ENCODE data around the gene MYOCD. TPM values are rescaled to one million over a fixed set of nuclear protein-coding genes. Genes with fewer than 3 reads are reported as not detected.

MYOCD gene
- total RNA-seq, 2 experiments from 2014 or later, result not detected

- CTCF ChIA-PET, result no interaction called here
- no peaks in the 10 kb centered on the region for H3K27me3 Mint-ChIP-seq (ENCODE audit: low read depth)
These were observed 17.2 kb upstream of the MYOCD start for GRCh38 chr17:12648498-12648897.

GRCh38 chr17:12655936-12656335 lies 9.8 kb upstream of the MYOCD start:
- Mint-ChIP-seq H3K36me3 (ENCODE audit: low read depth) (no peaks in the 10 kb centered on the region), H3K9me3 (ENCODE audit: insufficient read depth) (no peaks in the 10 kb centered on the region), H3K4me3 (no peak overlapping the region), H3K27ac (no peak overlapping the region), H3K27me3 (ENCODE audit: low read depth) (no peaks in the 10 kb centered on the region), H3K4me1 (ENCODE audit: low read depth) (no peaks in the 10 kb centered on the region)
- CTCF ChIA-PET, result no interaction called here
- no peak for ATAC-seq
- DNase-seq, result no peak
- POLR2A ChIA-PET, result no interaction called here

More at GRCh38 chr17:12648498-12648897, 17.2 kb upstream of the MYOCD start:
- Mint-ChIP-seq H3K9me3 (ENCODE audit: insufficient read depth) (no peaks in the 10 kb centered on the region), H3K36me3 (ENCODE audit: low read depth) (no peaks in the 10 kb centered on the region), H3K4me3 (no peak overlapping the region), H3K27ac (no peak overlapping the region), H3K4me1 (ENCODE audit: low read depth) (no peaks in the 10 kb centered on the region)
- ATAC-seq (no peak), DNase-seq (no peak)
- POLR2A ChIA-PET, result no interaction called here

- no peaks in the 10 kb centered on the region for H3K9me3 Mint-ChIP-seq (ENCODE audit: insufficient read depth)
- no peak overlapping the region for H3K4me3 Mint-ChIP-seq
- H3K4me1 Mint-ChIP-seq (ENCODE audit: low read depth), result no peaks in the 10 kb centered on the region
- ATAC-seq (no peak), DNase-seq (no peak)
- ChIA-PET CTCF (no interaction called here), POLR2A (no interaction called here)
- H3K36me3 Mint-ChIP-seq (ENCODE audit: low read depth), result no peaks in the 10 kb centered on the region
- H3K27me3 Mint-ChIP-seq (ENCODE audit: low read depth), result no peaks in the 10 kb centered on the region
- no peak overlapping the region for H3K27ac Mint-ChIP-seq
These were observed 9.3 kb upstream of the MYOCD start for GRCh38 chr17:12656354-12656753.

GRCh38 chr17:12659500-12659899 lies 6.2 kb upstream of the MYOCD start:
- POLR2A ChIA-PET, result no interaction called here
- DNase-seq, result no peak
- H3K27ac Mint-ChIP-seq, result no peak overlapping the region
- no peaks in the 10 kb centered on the region for H3K36me3 Mint-ChIP-seq (ENCODE audit: low read depth)
- H3K4me1 Mint-ChIP-seq (ENCODE audit: low read depth), result no peaks in the 10 kb centered on the region
- CTCF ChIA-PET, result no interaction called here
- H3K4me3 Mint-ChIP-seq, result no peak overlapping the region
- H3K27me3 Mint-ChIP-seq (ENCODE audit: low read depth), result peaks cover 6% of the 10 kb centered on the region
- ATAC-seq, result no peak
- H3K9me3 Mint-ChIP-seq (ENCODE audit: insufficient read depth), result no peaks in the 10 kb centered on the region

GRCh38 chr17:12664252-12664651 lies 1.4 kb upstream of the MYOCD start:
- DNase-seq (no peak), ATAC-seq (no peak)
- CTCF ChIA-PET, result no interaction called here
- H3K4me3 Mint-ChIP-seq, result no peak overlapping the region
- H3K36me3 Mint-ChIP-seq (ENCODE audit: low read depth), result peaks cover 2% of the 10 kb centered on the region
- H3K27me3 Mint-ChIP-seq (ENCODE audit: low read depth), result peaks cover 26% of the 10 kb centered on the region
- no peaks in the 10 kb centered on the region for H3K4me1 Mint-ChIP-seq (ENCODE audit: low read depth)
- no peaks in the 10 kb centered on the region for H3K9me3 Mint-ChIP-seq (ENCODE audit: insufficient read depth)
- POLR2A ChIA-PET, result no interaction called here
- no peak overlapping the region for H3K27ac Mint-ChIP-seq

GRCh38 chr17:12664894-12665262 lies 812 bp upstream of the MYOCD start:
- ChIA-PET POLR2A (no interaction called here), CTCF (no interaction called here)
- Mint-ChIP-seq H3K36me3 (ENCODE audit: low read depth) (peaks cover 2% of the 10 kb centered on the region), H3K4me3 (no peak overlapping the region), H3K27ac (no peak overlapping the region), H3K27me3 (ENCODE audit: low read depth) (peaks cover 26% of the 10 kb centered on the region), H3K9me3 (ENCODE audit: insufficient read depth) (no peaks in the 10 kb centered on the region), H3K4me1 (ENCODE audit: low read depth) (no peaks in the 10 kb centered on the region)
- DNase-seq, result no peak
- no peak for ATAC-seq

GRCh38 chr17:12666718-12667117 lies 1.0 kb downstream of the MYOCD start:
- no peak overlapping the region for H3K4me3 Mint-ChIP-seq
- ATAC-seq (no peak), DNase-seq (no peak)
- H3K9me3 Mint-ChIP-seq (ENCODE audit: insufficient read depth), result no peaks in the 10 kb centered on the region
- no peaks in the 10 kb centered on the region for H3K4me1 Mint-ChIP-seq (ENCODE audit: low read depth)
- no peak overlapping the region for H3K27ac Mint-ChIP-seq
- ChIA-PET POLR2A (interaction anchor here (0.6 kb wide), 1 partner anchor 308 kb away, joined by 4 read pairs; no protein-coding TSS in a partner anchor), CTCF (no interaction called here)
- H3K36me3 Mint-ChIP-seq (ENCODE audit: low read depth), result peaks cover 2% of the 10 kb centered on the region
- peaks cover 26% of the 10 kb centered on the region for H3K27me3 Mint-ChIP-seq (ENCODE audit: low read depth)

GRCh38 chr17:12667299-12667958 lies 1.7 kb downstream of the MYOCD start:
- POLR2A ChIA-PET, result no interaction called here
- H3K9me3 Mint-ChIP-seq (ENCODE audit: insufficient read depth), result no peaks in the 10 kb centered on the region

GRCh38 chr17:12671906-12672305 lies 6.2 kb downstream of the MYOCD start:
- H3K36me3 Mint-ChIP-seq (ENCODE audit: low read depth), result no peaks in the 10 kb centered on the region
- ATAC-seq, result no peak
- ChIA-PET POLR2A (no interaction called here), CTCF (no interaction called here)
- no peak for DNase-seq
- H3K27me3 Mint-ChIP-seq (ENCODE audit: low read depth), result peaks cover 4% of the 10 kb centered on the region
- no peak overlapping the region for H3K27ac Mint-ChIP-seq
- no peak overlapping the region for H3K4me3 Mint-ChIP-seq
- H3K4me1 Mint-ChIP-seq (ENCODE audit: low read depth), result no peaks in the 10 kb centered on the region
- H3K9me3 Mint-ChIP-seq (ENCODE audit: insufficient read depth), result no peaks in the 10 kb centered on the region

More at GRCh38 chr17:12667299-12667958, 1.7 kb downstream of the MYOCD start:
- Mint-ChIP-seq H3K4me1 (ENCODE audit: low read depth) (no peaks in the 10 kb centered on the region), H3K27me3 (ENCODE audit: low read depth) (peaks cover 26% of the 10 kb centered on the region), H3K36me3 (ENCODE audit: low read depth) (peaks cover 2% of the 10 kb centered on the region), H3K27ac (no peak overlapping the region), H3K4me3 (no peak overlapping the region)
- DNase-seq (no peak), ATAC-seq (no peak)
- CTCF ChIA-PET, result no interaction called here

- H3K27me3 Mint-ChIP-seq (ENCODE audit: low read depth), result no peaks in the 10 kb centered on the region
- DNase-seq (no peak), ATAC-seq (no peak)
- H3K4me3 Mint-ChIP-seq, result no peak overlapping the region
- POLR2A ChIA-PET, result no interaction called here
- H3K9me3 Mint-ChIP-seq (ENCODE audit: insufficient read depth), result no peaks in the 10 kb centered on the region
- CTCF ChIA-PET, result no interaction called here
- H3K36me3 Mint-ChIP-seq (ENCODE audit: low read depth), result no peaks in the 10 kb centered on the region
- no peaks in the 10 kb centered on the region for H3K4me1 Mint-ChIP-seq (ENCODE audit: low read depth)
- no peak overlapping the region for H3K27ac Mint-ChIP-seq
These were observed 7.3 kb downstream of the MYOCD start for GRCh38 chr17:12672947-12673346.

- ATAC-seq (no peak), DNase-seq (no peak)
- no peaks in the 10 kb centered on the region for H3K9me3 Mint-ChIP-seq (ENCODE audit: insufficient read depth)
- H3K4me1 Mint-ChIP-seq (ENCODE audit: low read depth), result no peaks in the 10 kb centered on the region
- no peak overlapping the region for H3K4me3 Mint-ChIP-seq
- H3K27me3 Mint-ChIP-seq (ENCODE audit: low read depth), result no peaks in the 10 kb centered on the region
- POLR2A ChIA-PET, result no interaction called here
- CTCF ChIA-PET, result no interaction called here
- no peaks in the 10 kb centered on the region for H3K36me3 Mint-ChIP-seq (ENCODE audit: low read depth)
- no peak overlapping the region for H3K27ac Mint-ChIP-seq
These were observed 8.1 kb downstream of the MYOCD start for GRCh38 chr17:12673788-12674187.

- Mint-ChIP-seq H3K36me3 (ENCODE audit: low read depth) (no peaks in the 10 kb centered on the region), H3K4me3 (no peak overlapping the region), H3K4me1 (ENCODE audit: low read depth) (no peaks in the 10 kb centered on the region), H3K9me3 (ENCODE audit: insufficient read depth) (no peaks in the 10 kb centered on the region), H3K27me3 (ENCODE audit: low read depth) (no peaks in the 10 kb centered on the region), H3K27ac (no peak overlapping the region)
- ChIA-PET POLR2A (no interaction called here), CTCF (no interaction called here)
- DNase-seq (no peak), ATAC-seq (no peak)
These were observed 14.8 kb downstream of the MYOCD start for GRCh38 chr17:12680407-12680897.

- H3K36me3 Mint-ChIP-seq (ENCODE audit: low read depth), result no peaks in the 10 kb centered on the region
- ATAC-seq (no peak), DNase-seq (no peak)
- H3K4me1 Mint-ChIP-seq (ENCODE audit: low read depth), result no peaks in the 10 kb centered on the region
- no peaks in the 10 kb centered on the region for H3K9me3 Mint-ChIP-seq (ENCODE audit: insufficient read depth)
- POLR2A ChIA-PET, result no interaction called here
- no peaks in the 10 kb centered on the region for H3K27me3 Mint-ChIP-seq (ENCODE audit: low read depth)
- CTCF ChIA-PET, result no interaction called here
- no peak overlapping the region for H3K4me3 Mint-ChIP-seq
- H3K27ac Mint-ChIP-seq, result no peak overlapping the region
These were observed 15.3 kb downstream of the MYOCD start for GRCh38 chr17:12680993-12681392.
